Glomerular visceral epithelial cell (primary cell): ENCODE measurements around the gene PCGF2.

ENCODE experiments used
- DNase-seq: peaks from one replicate; pipeline ENCODE4 v3.0.0-alpha.2; 2016; ENCODE audit errors: extremely low spot score

Gene PCGF2

GRCh38 chr17:38751144-38751807 lies 3.1 kb upstream of the PCGF2 start:
- peak; percentile 58 for DNase-seq

- DNase-seq, result no peak
Measured at GRCh38 chr17:38750312-38751121, 2.4 kb upstream of the PCGF2 start.

GRCh38 chr17:38750044-38750311 lies 1.8 kb upstream of the PCGF2 start:
- DNase-seq, result no peak

GRCh38 chr17:38749223-38750043 lies 1.3 kb upstream of the PCGF2 start:
- DNase-seq, result peak; percentile 94

- DNase-seq, result no peak
Measured at GRCh38 chr17:38748892-38749222, 721 bp upstream of the PCGF2 start.

GRCh38 chr17:38747463-38748148 lies 530 bp downstream of the PCGF2 start:
- DNase-seq, result no peak

- no peak for DNase-seq
Measured at GRCh38 chr17:38746849-38747462, 1.2 kb downstream of the PCGF2 start.

- no peak for DNase-seq
Measured at GRCh38 chr17:38746004-38746848, 1.9 kb downstream of the PCGF2 start.

- peak; percentile 50 for DNase-seq
Measured at GRCh38 chr17:38745545-38745944, 2.6 kb downstream of the PCGF2 start.

GRCh38 chr17:38743556-38744171 lies 4.5 kb downstream of the PCGF2 start:
- no peak for DNase-seq

GRCh38 chr17:38742411-38743308 lies 5.5 kb downstream of the PCGF2 start:
- DNase-seq, result peak; percentile 66

GRCh38 chr17:38741921-38742410 lies 6.2 kb downstream of the PCGF2 start:
- DNase-seq, result no peak

- no peak for DNase-seq
Measured at GRCh38 chr17:38741461-38741860, 6.7 kb downstream of the PCGF2 start.

GRCh38 chr17:38740806-38741205 lies 7.3 kb downstream of the PCGF2 start:
- DNase-seq, result no peak

- no peak for DNase-seq
Measured at GRCh38 chr17:38740044-38740443, 8.1 kb downstream of the PCGF2 start.

- DNase-seq, result no peak
Measured at GRCh38 chr17:38739305-38739704, 8.8 kb downstream of the PCGF2 start.

- no peak for DNase-seq
Measured at GRCh38 chr17:38738686-38739085, 9.4 kb downstream of the PCGF2 start.

GRCh38 chr17:38738007-38738662 lies 10.0 kb downstream of the PCGF2 start:
- no peak for DNase-seq
